Mucosa of rectum (tissue), 2 donors: ENCODE measurements around the gene ACADL.

Experiments
- H3K27ac ChIP-seq, 2 donors: one replicate each; pipeline ENCODE4 v1.7.0; 2013; ENCODE audit warnings: inconsistent platforms in 2 of 2, low read depth in 2 of 2, low read length in 2 of 2
- H3K27me3 ChIP-seq, 2 donors: one replicate each; pipeline ENCODE4 v1.7.0; 2013; ENCODE audit warnings: low read length in 2 of 2; ENCODE audit not compliant: control insufficient read depth in 2 of 2, insufficient read depth in 2 of 2
- H3K36me3 ChIP-seq, 2 donors: one replicate each; pipeline ENCODE4 v1.7.0; 2013; ENCODE audit warnings: low read length in 2 of 2; ENCODE audit not compliant: control insufficient read depth in 2 of 2, insufficient read depth in 2 of 2
- H3K4me1 ChIP-seq, 2 donors: one replicate each; pipeline ENCODE4 v1.7.0; 2013; ENCODE audit warnings: low read length in 2 of 2, mild to moderate bottlenecking in 1 of 2; ENCODE audit not compliant: control insufficient read depth in 2 of 2, insufficient read depth in 2 of 2
- H3K4me3 ChIP-seq, 2 donors: one replicate each; pipeline ENCODE4 v1.7.0; 2013; ENCODE audit warnings: low read length in 2 of 2
- H3K9ac ChIP-seq, 2 donors: one replicate each; pipeline ENCODE4 v1.7.0; 2013; ENCODE audit warnings: low read length in 2 of 2, low read depth in 1 of 2, mild to moderate bottlenecking in 1 of 2
- H3K9me3 ChIP-seq, 2 donors: one replicate each; pipeline ENCODE4 v1.7.0; 2013; ENCODE audit warnings: low read length in 2 of 2; ENCODE audit not compliant: control insufficient read depth in 2 of 2
- donor health status: healthy.
- donor health status: Normal muscosa, but diverticular disease.

The ACADL gene

GRCh38 chr2:210157526-210157925 is 67.7 kb downstream of the ACADL start:
- no peaks in the 10 kb centered on the region for H3K27me3 ChIP-seq
- H3K4me1 ChIP-seq = no peaks in the 10 kb centered on the region
- no peak overlapping the region for H3K4me3 ChIP-seq
- H3K27ac ChIP-seq = no peak overlapping the region
- no peaks in the 10 kb centered on the region for H3K9me3 ChIP-seq
- H3K9ac ChIP-seq = no peak overlapping the region
- H3K36me3 ChIP-seq = no peaks in the 10 kb centered on the region

GRCh38 chr2:210147614-210148013 is 77.6 kb downstream of the ACADL start:
- H3K4me3 ChIP-seq = no peak overlapping the region
- no peaks in the 10 kb centered on the region for H3K4me1 ChIP-seq
- H3K9me3 ChIP-seq = no peaks in the 10 kb centered on the region
- peaks cover 11 to 14% of the 10 kb centered on the region in 2 donors for H3K36me3 ChIP-seq
- no peaks in the 10 kb centered on the region for H3K27me3 ChIP-seq
- H3K27ac ChIP-seq = no peak overlapping the region
- no peak overlapping the region for H3K9ac ChIP-seq
